ENCODE measurements around the gene RFESD. TPM values are rescaled to one million over a fixed set of nuclear protein-coding genes. Genes with fewer than 3 reads are reported as not detected.

The RFESD gene
- total and polyA plus RNA-seq, 10 of the 15 experiments (the other 5 are each of a cell fraction or from before 2014, with no cell fraction given) = 1.9 to 14.7 (median 4.9) TPM

DNA sequence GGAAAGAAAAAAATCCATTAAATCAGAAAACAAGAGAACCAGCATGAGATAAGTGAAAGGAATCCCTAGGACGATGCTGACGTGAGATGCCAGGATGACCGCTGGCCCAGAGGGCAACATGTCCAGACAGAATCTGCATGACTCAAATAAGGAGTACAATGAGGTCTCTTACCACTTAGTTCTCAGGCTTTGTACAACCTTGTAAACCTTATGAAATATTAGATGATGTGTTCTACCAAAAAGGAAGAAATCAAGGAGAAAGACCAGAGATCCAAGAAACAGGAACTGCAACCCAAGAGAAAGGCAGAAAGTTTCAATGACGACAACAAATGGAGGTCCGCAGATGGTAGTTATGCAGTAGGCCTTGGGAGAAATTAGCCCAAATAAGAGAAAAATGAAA lies 29.5 kb upstream of the RFESD start (continued):
- TF ChIP-seq, protein P1, sequence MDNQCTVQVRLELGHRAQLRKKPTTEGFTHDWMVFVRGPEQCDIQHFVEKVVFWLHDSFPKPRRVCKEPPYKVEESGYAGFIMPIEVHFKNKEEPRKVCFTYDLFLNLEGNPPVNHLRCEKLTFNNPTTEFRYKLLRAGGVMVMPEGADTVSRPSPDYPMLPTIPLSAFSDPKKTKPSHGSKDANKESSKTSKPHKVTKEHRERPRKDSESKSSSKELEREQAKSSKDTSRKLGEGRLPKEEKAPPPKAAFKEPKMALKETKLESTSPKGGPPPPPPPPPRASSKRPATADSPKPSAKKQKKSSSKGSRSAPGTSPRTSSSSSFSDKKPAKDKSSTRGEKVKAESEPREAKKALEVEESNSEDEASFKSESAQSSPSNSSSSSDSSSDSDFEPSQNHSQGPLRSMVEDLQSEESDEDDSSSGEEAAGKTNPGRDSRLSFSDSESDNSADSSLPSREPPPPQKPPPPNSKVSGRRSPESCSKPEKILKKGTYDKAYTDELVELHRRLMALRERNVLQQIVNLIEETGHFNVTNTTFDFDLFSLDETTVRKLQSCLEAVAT (IDR thresholded peaks at IDR 0.05) = no peak
- TF ChIP-seq JUNB (IDR thresholded peaks at IDR 0.05) (peak; percentile 86), TCF12 (IDR thresholded peaks at IDR 0.05; ENCODE audit: low read depth, low read length) (no peak; the same call in 1 of the 2 replicates), IKZF2 (IDR thresholded peaks at IDR 0.05) (peak; percentile 85 to 89), EP300 (IDR thresholded peaks at IDR 0.05; ENCODE audit: borderline replicate concordance in 1 of 2, control insufficient read depth in 1 of 2, low read depth in 2 of 2, low read length in 2 of 2) (peak; percentile 13 to 41; a peak in 1 of 4 replicates), SMAD1 (IDR thresholded peaks at IDR 0.05; ENCODE audit: low read depth, partially characterized antibody) (no peak), ATF7 (IDR thresholded peaks at IDR 0.05; ENCODE audit: low read depth) (peak; percentile 52; the same call in 1 of the 2 replicates), STAT3 (IDR thresholded peaks at IDR 0.05; ENCODE audit: low read depth, low read length) (no peak), JUND (IDR thresholded peaks at IDR 0.05; ENCODE audit: low read depth, low read length) (no peak), EED (IDR thresholded peaks at IDR 0.05; ENCODE audit: low read depth) (peak; percentile 73; the same call in 1 of the 2 replicates), IRF4 (IDR thresholded peaks at IDR 0.05; ENCODE audit: low read depth, low read length) (peak; percentile 93), EGR1 (IDR thresholded peaks at IDR 0.05; ENCODE audit: borderline replicate concordance in 1 of 2, low read depth in 2 of 2, low read length in 2 of 2) (no peak), HDAC2 (IDR thresholded peaks at IDR 0.05) (no peak), ZNF24 (IDR thresholded peaks at IDR 0.05) (no peak), RB1 (IDR thresholded peaks at IDR 0.05; ENCODE audit: borderline replicate concordance) (no peak), RUNX3 (IDR thresholded peaks at IDR 0.05; ENCODE audit: low read length) (peak; percentile 88)
- TF ChIP-seq, protein P2, sequence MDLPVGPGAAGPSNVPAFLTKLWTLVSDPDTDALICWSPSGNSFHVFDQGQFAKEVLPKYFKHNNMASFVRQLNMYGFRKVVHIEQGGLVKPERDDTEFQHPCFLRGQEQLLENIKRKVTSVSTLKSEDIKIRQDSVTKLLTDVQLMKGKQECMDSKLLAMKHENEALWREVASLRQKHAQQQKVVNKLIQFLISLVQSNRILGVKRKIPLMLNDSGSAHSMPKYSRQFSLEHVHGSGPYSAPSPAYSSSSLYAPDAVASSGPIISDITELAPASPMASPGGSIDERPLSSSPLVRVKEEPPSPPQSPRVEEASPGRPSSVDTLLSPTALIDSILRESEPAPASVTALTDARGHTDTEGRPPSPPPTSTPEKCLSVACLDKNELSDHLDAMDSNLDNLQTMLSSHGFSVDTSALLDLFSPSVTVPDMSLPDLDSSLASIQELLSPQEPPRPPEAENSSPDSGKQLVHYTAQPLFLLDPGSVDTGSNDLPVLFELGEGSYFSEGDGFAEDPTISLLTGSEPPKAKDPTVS (IDR thresholded peaks at IDR 0.05; ENCODE audit: low read depth, low read length) = no peak
- TF ChIP-seq, protein P3, sequence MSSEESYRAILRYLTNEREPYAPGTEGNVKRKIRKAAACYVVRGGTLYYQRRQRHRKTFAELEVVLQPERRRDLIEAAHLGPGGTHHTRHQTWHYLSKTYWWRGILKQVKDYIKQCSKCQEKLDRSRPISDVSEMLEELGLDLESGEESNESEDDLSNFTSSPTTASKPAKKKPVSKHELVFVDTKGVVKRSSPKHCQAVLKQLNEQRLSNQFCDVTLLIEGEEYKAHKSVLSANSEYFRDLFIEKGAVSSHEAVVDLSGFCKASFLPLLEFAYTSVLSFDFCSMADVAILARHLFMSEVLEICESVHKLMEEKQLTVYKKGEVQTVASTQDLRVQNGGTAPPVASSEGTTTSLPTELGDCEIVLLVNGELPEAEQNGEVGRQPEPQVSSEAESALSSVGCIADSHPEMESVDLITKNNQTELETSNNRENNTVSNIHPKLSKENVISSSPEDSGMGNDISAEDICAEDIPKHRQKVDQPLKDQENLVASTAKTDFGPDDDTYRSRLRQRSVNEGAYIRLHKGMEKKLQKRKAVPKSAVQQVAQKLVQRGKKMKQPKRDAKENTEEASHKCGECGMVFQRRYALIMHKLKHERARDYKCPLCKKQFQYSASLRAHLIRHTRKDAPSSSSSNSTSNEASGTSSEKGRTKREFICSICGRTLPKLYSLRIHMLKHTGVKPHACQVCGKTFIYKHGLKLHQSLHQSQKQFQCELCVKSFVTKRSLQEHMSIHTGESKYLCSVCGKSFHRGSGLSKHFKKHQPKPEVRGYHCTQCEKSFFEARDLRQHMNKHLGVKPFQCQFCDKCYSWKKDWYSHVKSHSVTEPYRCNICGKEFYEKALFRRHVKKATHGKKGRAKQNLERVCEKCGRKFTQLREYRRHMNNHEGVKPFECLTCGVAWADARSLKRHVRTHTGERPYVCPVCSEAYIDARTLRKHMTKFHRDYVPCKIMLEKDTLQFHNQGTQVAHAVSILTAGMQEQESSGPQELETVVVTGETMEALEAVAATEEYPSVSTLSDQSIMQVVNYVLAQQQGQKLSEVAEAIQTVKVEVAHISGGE (CRISPR knock-in tag; IDR thresholded peaks at IDR 0.05) = no peak
- TF ChIP-seq, protein P4, sequence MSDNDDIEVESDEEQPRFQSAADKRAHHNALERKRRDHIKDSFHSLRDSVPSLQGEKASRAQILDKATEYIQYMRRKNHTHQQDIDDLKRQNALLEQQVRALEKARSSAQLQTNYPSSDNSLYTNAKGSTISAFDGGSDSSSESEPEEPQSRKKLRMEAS (IDR thresholded peaks at IDR 0.05; ENCODE audit: low read depth, low read length) = no peak
- TF ChIP-seq, protein P5, sequence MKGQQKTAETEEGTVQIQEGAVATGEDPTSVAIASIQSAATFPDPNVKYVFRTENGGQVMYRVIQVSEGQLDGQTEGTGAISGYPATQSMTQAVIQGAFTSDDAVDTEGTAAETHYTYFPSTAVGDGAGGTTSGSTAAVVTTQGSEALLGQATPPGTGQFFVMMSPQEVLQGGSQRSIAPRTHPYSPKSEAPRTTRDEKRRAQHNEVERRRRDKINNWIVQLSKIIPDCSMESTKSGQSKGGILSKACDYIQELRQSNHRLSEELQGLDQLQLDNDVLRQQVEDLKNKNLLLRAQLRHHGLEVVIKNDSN (IDR thresholded peaks at IDR 0.05; ENCODE audit: borderline replicate concordance, extremely low read length, insufficient read depth, low read depth, low read length) = no peak
- TF ChIP-seq, protein P6, sequence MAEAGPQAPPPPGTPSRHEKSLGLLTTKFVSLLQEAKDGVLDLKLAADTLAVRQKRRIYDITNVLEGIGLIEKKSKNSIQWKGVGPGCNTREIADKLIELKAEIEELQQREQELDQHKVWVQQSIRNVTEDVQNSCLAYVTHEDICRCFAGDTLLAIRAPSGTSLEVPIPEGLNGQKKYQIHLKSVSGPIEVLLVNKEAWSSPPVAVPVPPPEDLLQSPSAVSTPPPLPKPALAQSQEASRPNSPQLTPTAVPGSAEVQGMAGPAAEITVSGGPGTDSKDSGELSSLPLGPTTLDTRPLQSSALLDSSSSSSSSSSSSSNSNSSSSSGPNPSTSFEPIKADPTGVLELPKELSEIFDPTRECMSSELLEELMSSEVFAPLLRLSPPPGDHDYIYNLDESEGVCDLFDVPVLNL (IDR thresholded peaks at IDR 0.05; ENCODE audit: low read depth, low read length) = no peak

Data from GM12878 (cell line).